SKM-1 treated with dmso at 0.1 percent for 144 hours (cell line): Measurements from ENCODE around the gene NEO1.
"Not testable (repeated sequence)": the region's sequence is repeated elsewhere in the genome, so short reads cannot be mapped to it uniquely, and the experiment has no call there.

Experiments
- DNase-seq: peaks from one replicate; lab custom pipeline; 2025; ENCODE audit not compliant: unreplicated experiment; lab: John Stamatoyannopoulos, UW

Gene NEO1

DNA sequence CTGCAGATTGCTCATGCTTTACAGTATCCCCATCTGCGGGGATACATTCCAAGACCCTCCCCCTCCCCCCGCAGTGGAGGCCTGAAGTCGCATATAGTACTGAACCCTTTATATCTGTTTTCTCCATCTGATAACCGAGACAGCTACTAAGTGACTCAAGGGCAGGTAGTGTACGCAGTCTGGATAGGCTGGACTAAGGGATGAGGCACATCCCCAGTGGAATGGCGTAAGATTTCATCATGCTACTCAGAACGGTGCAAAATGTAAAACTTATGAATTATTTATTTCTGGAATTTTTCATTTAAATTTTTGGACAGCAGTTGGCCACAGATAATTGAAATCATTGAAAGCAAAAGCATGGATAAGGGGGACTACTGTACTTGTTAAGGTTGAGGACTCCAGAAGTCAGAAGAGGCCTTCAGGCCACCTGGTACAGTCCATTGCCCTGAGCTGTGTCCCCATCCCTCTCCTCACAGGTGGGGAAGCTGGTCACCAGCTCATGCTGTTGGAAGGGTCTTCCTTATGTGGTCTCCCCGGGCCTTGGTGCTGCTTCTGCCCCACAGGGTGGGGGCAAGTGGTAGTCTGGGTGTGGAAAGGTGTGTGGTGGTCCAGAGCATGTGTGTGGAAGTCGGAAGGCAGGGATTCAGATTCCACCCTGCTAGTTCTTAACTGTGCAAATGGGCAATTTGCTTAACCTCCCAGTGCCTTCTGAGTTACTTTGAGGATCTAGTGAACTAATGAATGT lies 244.5 kb downstream of the NEO1 start:
- no peak for DNase-seq

DNA sequence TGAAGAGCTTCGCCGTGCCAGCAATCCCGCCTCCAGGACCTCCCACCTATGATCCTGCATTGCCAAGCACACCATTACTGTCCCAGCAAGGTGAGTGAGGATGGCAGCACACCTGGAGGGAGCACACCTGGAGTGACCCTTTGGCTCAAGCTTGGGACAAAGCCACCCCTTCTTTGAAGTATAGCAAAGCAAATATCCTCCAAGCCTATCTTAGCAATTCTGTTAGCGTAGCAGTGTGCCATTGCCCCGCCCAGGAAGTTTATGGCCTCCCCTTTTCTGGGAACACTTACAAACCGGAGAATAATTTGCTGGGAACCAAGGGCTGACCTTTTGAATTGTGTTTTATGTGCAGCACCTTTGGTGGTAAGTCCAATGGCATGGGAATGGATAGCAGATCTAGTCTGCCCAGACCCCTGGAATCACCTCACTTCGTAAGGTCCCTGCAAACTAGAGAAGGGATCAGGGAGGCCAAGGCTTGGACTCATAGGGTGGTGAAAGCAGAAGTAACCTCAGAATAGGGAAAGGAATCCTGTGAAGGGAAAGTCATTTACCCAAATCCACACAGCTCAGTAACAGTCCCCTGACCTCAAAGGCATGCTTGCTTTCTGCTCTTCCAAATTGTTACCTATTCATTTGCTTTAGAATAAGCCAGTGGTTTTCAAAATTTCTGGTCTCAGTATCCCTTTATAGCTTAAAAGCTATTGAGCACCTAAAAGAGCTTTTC lies 246.4 kb downstream of the NEO1 start:
- DNase-seq = peak; percentile 22

DNA sequence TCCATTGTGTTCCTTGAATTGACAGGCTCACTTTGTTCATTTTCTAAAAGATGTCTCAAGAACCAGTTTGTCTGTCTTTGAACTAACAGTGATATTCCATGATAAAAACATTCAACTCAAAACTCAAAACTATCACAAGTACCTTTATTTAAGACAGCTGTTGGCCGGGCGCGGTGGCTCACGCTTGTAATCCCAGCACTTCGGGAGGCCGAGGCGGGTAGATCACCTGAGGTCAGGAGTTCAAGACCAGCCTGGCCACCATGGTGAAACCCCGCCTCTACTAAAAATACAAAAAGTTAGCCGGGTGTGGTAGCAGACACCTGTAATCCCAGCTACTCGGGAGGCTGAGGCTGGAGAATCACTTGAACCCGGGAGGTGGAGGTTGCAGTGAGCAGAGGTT lies 248.0 kb downstream of the NEO1 start:
- DNase-seq = not testable (repeated sequence)

DNA sequence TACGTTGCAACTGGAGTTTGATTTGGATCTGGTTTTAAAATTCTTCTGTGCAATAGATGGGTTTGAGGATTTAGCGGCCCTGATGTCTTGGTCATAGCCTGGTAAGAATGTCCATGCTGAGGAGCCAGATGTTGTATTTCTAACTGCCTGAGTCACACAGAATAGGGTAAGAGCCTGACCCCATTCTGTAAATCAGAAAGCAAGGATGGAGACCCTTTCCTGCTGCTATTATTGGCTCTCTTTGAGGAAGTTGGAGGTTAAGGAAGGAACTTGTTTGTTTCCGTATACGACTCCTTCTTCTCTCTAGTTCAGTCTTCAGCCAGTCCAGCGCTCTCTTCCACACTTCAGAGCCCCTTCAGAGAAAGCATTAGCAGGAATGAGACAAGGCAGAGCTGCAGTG lies 251.4 kb downstream of the NEO1 start:
- DNase-seq = peak; percentile 69

DNA sequence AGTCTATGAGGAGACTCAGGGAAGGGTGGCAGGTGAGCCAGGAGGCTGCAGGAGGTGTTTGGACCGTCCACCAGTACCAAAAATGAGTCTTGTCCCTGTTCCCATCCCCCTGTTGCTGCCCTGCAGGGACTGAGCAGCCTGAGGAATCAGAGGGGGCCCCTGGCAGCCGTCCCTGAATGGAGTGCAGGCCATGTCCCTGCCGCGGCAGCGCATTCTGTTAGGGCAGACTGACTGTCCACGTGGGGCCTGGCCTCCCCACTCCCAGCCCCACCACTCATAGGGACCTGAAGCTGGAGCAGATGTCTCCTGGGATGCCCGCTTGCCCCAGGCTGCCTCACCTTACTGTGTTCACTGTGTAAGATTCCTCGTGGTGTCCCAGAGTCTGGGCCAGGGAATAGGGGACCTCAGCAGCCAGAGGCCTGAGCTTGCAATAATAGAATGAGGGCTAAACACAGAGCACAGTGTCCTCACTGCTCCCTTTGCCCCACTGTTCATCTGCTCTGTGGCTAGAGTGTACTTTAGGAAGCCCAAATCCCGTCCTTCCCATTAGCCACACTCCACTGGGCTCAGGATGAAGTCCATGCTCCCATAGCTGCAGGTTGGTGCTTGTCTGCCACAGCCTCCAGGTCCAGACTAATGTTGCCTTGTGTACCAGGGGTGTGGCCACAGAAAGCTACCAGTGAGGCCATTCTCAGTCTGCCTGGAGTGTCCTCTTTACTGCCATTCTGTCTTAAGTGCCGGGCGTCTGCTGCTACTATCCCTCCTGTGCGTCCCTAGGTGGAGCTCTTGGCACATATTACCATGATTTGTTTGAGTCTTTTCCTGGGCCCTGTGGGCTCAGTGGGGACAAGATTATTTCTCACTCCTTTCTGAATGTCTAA lies 253.3 kb downstream of the NEO1 start:
- peak; percentile 36 for DNase-seq

DNA sequence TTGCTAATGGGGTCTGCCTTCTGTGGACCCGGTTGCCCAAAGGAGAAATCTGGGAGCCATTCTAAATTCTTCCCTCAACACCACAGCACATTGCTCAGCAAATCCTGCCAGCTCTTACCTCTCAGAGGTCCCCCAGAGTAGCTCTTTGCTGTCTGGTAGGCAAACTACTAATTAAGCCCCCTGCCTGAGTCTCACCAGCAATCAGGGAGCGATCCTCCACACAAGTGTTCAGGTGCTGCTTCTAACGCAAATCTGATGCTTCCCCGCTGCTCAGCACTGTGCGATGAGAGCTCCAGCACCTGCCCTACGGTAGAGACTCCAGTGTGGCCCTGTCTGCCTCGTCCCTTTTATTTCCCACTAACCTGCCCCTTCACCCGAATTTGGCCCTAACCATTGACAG lies 256.0 kb downstream of the NEO1 start:
- DNase-seq = no peak

DNA sequence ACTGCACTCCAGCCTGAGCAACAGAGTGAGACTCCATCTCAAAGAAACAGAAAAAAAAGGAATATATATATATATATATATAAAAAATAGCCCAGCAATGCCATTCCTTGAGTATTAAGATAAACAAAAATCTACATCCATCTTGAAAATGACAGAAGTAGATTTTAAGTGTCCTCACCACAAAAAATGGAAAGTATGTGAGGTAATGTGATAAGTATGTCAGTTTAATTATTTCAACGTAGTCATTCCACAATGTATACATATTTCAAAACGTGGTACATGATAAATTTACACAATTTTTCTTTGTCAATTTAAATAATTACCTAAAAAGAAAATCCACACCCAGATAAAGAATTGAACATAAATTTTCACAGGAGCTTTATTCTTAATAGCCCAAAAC lies 261.6 kb downstream of the NEO1 start:
- no peak for DNase-seq

DNA sequence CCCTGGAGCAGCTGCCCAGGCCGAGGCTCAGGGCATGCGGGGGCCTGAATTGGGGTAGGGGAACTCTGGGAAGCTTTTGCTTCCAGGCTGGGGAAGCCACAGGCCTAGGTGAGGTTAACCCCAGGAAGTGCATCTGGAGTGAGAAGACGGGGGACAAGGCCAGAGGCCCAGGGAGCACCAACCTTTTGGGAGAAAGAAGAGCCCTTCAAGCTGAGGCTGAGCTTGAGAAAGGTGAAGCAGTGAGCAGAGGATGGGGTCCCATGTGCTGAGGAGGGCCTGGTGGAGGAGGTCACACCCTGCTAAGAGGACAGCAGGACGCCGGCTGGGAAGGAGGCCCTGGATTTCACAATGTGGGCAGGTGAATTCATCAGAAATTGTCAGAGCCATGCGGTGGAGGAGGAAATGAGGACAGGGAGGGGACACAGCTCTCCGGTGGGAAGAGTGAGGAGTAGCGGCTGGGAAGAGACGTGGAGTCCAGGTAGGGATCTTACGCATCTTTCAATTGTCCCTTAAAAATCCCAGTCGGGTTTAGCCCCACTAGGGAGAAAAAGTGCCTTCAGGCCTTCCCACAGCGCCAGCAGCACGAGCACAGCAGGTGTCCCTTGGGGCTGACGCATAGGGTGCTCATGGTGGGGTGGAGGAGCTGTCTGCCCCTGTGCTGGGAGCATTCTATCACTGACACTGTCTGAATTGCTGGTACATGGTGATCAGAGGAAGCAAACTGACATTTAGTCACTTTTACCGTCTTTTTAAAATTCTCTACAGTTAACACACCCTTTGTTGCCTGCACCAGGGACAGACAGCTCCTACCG lies 265.6 kb downstream of the NEO1 start:
- no peak for DNase-seq

DNA sequence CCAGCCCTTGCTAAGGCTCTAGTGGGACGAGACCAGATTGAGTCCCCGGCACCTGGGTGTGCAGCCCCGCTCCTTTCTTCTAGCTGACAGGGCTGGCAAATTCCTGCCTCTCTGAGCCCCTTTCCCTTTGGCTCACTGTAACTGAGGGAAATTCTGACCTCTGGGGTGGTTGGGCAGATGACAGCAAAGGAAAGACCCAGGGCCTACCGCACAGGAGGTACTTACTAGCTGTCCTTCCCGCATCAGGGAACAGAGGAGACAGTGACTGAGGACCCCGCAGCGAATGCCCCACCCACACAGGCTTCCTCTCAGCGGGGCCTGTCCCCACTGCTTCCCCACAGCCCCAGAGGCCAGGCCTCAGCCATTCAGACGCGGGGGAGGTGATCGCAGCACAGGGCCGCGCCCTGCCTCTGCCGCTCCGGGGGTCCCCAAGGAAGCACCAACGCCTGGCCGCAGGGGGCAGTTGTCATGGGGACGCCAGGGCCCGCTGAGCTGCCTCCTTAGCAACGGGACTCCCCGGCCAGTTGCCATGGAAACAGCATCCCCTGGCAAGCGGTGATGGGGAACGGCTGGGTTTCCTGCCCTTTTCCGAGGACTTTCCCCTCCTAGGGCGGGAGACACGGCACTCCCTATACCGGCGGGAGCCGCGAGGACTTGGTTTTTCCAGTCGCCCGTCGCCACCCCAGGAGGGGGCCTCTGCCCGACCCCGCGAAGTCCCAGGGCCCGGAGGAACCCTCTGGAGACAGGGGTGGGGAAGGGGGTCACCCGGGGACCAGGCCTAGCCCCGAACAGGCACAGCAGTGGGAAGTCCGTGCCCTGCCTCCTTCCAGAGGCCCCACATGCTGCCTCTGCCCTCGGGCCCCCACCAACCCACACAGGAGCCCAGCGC lies 266.4 kb downstream of the NEO1 start:
- no peak for DNase-seq

DNA sequence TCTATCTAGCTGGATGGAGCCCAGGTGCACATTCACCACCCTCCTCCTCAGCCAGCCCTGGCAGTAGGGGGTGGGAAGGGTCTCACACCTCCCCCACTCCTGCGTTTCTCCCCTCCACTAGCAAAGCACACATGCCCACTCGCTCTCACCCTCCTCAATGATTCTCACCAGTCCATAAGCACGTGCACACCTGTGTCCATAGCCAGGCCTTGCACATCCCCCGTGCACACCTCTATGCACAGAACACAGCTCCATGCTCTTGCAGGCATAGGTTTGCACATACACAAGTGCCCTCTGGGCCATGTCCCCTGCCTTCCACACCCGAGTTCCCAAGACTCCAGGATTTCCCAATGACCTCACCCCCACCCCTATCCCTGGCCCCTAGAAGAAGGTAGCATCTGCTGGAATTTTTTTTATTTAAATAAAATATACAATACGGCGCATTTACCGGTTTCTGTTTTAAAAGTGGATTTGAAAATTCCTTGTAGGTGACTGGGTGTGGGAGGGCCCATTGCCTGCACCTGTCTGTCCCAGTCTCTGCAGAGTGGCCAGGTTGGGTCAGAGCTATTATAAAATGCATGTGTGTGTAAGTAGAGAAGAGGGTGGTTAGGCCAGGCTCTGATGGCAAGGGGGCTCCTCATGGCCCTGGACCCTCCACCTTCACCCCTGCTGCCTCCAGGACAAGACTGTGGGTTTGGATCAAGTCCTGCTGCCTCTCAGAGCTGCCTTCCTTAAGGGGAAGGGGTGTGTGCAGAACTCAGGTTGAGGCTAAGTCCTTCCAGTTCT lies 267.4 kb downstream of the NEO1 start:
- no peak for DNase-seq

DNA sequence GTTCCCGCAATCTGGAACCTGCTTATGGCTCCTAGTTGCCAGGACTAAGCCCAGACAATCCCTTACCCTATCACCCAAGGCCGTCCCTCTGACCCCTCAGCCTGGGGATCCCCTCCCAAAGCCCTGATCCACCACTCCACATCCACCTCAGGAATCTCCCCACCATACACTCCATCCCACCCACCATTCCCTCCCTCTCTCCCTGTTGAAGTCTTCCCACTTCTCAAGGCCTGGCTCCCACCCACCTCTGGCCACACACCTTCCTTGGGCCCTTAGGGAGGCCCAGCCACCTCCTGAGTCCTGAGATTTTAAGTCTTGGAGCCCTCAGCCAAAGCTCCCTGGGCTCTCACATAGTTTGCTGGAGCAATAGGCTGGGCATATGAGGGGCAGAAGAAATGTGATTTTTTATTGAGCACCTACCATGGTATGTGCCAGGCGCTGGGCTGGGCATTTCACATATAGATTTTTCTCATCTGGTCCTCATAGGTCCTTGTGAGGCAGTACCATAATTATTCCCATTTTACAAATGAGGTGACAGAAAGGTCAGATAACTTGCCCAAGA lies 268.4 kb downstream of the NEO1 start:
- DNase-seq = no peak

DNA sequence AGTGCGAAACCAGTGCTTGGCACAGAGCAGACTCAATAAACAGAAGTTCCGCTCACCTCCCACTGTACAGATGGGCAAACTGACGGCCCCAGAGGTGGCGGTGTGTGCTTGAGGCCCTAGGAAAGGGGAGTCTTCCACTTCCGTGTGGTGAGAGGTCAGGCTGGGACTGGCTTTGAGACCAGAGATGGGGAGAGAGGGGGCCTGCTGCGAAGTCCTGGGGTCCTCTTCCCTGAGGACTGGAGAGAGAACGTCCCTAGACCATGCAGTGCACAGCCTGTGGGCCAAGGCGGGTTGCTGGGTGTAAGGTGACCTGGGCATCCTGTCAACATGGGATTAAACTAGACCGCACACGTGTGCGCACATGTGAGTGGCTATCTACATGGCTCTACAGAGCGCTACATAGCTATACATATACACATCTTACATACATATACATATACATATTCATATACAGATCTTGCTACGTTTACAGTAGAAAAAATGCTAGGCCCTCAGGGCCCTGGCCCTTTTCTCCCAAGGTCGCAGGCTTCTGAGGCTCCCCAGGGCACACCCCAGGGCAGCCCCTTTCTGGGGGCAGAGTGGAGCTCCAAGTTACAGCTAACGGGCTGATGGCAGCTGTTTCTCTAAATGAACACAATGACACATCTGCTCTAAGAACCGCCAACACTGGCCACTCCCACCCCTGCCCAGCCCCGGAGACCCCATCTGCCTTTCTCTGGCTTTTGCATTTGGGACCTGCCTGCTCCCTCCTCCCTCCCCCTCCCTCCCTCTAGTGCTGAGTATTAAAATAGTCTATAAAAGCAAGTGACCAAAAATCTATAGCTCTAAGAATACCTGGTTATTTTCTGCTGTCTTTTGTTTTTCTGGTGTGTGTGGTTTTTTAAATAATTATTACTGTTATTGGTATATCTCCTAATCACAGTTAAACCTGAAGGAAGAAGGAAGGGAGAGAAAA lies 269.5 kb downstream of the NEO1 start:
- DNase-seq = no peak

DNA sequence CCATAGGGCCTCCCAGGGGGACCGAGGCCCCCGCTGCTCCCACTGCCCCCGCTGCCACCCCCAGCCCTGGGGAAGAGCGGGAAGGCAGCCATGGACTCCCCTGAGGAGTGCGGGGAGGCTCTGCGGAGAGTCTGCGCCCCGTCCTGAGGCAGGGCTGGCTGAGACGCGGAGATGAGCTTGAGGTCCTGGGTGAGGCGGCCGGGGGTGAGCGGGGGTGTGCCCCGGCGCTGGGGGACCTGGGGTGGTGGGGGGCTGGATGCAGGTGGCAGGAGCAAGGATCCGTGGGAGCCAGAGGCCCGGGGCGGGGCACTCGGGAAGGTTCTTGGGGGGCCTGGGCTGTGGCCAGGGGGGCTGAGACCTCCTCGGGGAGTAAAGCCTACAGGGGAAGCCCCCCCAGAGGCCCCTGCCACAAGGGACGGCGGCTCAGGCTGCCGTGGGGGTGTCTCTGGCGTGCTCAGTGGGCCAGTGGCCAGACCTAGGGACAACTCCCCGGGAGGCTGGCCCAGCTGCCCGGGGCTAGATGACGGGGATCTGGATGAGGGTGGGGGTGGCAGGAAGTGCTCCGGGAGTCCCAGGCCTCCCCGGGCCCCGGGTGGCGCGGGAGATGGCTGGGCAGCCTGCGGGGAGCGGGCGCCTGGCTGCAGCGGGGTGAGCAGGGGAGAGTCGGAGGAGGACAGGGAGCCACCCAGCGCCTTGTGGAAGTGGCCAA lies 270.6 kb downstream of the NEO1 start:
- no peak for DNase-seq

DNA sequence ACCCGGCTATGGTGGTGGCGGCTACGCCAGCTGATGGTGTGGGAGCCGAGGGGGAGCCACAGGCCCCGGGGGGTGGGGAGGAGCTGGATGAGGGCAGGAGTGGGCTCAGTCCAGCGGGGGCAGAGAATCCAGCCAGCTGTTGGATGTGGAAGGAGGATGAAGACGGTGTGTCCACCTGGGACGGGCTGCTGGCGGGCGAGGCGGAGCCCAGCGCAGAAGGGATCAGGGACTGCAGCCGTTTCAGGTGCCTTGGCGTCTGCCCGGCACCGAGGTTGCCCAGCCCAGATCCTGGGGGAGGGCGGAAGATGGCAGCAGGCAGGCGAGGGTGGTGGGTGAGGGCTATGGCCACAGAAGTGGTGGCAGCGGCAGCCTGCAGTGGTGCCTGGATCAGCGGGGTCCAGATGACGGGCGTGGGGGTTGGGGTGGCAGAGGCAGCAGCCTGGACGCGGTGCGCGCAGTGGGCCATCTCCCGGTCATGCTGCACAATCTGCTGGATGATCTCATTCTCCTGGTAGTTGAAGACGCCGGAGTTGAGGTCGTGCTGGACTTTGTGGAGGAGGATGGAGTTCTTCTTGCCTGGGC lies 271.2 kb downstream of the NEO1 start:
- DNase-seq = no peak

DNA sequence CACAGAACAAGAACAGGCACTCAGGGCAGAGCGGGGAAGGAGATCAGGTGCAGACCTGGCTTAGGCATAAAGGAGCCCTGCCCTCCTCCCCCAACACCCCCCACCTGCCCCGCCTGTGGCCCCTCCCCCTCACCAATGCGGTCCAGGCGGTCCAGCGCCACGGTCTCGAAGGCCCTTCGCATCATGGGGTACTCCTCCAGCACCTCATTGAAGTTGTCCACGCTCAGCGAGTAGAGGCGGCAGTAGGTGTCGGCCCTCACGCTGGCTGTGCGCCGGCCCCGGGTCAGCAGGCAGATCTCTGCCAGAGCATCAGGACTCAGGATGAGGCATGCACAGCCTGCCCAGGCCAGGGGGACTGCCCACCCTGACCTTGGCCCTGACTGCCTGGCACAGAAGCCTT lies 271.7 kb downstream of the NEO1 start:
- DNase-seq = no peak

DNA sequence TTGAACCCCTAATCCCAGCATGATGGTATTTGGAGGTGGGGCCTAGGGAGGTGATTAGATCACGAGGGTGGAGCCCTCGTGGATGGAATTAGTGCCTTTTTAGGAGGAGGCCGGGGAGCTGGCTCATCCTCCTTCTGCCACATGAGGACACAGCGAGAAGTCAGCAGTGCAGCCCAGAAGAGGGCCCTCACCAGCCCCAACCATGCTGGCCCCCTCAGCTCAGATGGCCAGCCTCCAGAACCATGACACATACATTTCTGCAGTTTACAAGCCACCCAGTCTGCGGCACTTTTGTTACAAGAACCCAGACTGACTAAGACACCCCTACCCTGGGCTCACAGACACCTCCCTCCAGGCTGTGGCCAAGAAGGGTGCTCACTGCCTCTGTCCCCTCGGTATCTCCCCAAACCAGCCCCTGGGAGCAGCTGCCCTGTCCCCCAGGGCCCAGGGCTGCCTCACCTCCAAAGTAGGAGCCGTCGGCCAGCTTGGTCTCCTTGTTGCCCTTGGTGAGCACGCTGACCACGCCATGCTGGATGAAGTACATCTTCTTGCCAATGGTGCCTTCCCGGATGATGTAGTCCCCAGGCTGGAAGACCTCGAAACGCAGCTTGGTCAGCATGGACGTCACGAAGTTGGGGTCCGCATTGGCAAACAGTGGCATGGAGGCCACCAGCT lies 272.4 kb downstream of the NEO1 start:
- no peak for DNase-seq
